ENCODE data around the gene ARSA.

DNA sequence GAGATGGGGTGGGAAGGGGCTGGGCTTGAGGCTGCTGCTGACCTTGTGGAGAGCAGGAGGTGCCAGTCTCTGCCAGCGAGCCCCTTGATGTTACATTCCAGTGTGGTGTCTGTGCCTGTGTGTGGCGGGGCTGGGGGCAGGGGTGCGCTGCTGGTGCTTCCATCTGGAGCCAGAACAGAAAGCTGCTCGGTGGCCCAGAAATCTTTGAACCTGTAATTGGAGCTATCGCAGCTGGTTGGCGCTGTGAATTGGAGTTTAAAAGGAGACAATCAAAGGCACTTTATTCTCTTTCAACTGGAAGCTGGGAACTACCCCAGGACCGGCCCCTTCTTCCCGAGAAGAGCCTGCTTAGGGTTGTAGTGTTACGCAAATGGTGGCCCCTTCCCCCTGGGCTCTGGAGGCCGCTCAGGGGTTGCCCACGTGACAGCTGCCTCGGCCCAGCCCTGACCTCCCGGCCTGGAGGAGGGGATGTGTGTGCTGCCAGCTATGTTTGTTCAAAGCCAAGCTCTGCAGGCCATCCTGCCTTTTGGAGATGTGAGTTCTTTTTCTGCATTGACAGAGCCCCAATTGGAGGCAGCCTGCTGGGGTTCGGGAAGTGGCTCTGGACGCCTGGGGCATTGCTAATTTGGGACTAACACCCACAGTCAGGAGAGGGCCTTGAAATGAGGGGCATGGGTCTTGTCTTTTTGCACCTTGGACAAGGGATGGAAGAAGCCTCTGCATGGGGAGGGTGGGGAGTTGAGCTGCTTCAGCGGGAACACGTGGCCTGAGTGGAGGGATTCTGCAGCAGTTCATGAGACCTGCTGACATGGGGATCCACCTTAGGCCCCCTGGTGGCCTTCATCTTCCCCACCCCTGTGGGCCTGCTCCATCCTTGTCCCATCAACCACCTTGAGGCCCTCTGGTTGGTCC lies 14.0 kb upstream of the ARSA start:
- TF ChIP-seq POLR2A (IDR thresholded peaks at IDR 0.05) (no peak), POLR2AphosphoS5 (IDR thresholded peaks at IDR 0.05) (no peak)
- TF ChIP-seq, protein P1, sequence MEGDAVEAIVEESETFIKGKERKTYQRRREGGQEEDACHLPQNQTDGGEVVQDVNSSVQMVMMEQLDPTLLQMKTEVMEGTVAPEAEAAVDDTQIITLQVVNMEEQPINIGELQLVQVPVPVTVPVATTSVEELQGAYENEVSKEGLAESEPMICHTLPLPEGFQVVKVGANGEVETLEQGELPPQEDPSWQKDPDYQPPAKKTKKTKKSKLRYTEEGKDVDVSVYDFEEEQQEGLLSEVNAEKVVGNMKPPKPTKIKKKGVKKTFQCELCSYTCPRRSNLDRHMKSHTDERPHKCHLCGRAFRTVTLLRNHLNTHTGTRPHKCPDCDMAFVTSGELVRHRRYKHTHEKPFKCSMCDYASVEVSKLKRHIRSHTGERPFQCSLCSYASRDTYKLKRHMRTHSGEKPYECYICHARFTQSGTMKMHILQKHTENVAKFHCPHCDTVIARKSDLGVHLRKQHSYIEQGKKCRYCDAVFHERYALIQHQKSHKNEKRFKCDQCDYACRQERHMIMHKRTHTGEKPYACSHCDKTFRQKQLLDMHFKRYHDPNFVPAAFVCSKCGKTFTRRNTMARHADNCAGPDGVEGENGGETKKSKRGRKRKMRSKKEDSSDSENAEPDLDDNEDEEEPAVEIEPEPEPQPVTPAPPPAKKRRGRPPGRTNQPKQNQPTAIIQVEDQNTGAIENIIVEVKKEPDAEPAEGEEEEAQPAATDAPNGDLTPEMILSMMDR (IDR thresholded peaks at IDR 0.05), result peak in 4 of 6 experiments; percentile 20 to 45 (median 35)

Measured in upper lobe of left lung (tissue), 4 donors.